Measurements from ENCODE around the gene DNM2.

DNM2 gene

DNA sequence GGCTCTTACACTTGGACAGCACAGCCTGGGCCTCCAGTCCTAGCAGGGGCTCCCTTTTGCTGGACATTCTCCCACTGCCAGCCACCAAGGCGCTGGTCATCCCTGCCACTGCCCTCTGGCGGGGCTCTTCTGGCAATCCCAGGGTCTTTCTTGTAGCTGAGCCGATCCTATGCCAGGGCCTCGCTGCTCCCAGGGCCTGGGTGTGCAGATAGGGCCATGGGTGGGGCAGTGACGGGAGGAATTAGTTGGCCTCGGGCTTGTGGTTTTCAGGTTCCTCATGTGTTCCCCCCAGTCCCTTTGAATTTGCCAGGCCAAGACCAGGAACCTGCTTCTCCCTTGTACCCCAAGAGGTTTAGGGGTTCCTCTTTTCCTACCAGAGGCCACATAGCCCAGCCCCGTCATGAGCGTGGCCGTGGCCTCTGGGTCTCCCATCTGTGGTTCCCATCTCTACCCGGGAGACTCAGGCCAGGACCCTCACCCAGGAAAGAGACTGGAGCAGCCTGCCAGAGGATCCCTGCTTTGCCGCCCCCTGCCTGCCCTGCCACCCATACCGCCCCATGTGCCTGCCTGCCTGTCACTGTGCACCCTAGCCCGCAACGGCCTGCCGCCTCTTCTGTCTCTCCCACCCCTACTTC lies 91.9 kb downstream of the DNM2 start (continued):
- TF ChIP-seq, protein P1, sequence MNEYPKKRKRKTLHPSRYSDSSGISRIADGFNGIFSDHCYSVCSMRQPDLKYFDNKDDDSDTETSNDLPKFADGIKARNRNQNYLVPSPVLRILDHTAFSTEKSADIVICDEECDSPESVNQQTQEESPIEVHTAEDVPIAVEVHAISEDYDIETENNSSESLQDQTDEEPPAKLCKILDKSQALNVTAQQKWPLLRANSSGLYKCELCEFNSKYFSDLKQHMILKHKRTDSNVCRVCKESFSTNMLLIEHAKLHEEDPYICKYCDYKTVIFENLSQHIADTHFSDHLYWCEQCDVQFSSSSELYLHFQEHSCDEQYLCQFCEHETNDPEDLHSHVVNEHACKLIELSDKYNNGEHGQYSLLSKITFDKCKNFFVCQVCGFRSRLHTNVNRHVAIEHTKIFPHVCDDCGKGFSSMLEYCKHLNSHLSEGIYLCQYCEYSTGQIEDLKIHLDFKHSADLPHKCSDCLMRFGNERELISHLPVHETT (tag by site-specific recombination; IDR thresholded peaks at IDR 0.05) = no peak
- TF ChIP-seq, protein P2, sequence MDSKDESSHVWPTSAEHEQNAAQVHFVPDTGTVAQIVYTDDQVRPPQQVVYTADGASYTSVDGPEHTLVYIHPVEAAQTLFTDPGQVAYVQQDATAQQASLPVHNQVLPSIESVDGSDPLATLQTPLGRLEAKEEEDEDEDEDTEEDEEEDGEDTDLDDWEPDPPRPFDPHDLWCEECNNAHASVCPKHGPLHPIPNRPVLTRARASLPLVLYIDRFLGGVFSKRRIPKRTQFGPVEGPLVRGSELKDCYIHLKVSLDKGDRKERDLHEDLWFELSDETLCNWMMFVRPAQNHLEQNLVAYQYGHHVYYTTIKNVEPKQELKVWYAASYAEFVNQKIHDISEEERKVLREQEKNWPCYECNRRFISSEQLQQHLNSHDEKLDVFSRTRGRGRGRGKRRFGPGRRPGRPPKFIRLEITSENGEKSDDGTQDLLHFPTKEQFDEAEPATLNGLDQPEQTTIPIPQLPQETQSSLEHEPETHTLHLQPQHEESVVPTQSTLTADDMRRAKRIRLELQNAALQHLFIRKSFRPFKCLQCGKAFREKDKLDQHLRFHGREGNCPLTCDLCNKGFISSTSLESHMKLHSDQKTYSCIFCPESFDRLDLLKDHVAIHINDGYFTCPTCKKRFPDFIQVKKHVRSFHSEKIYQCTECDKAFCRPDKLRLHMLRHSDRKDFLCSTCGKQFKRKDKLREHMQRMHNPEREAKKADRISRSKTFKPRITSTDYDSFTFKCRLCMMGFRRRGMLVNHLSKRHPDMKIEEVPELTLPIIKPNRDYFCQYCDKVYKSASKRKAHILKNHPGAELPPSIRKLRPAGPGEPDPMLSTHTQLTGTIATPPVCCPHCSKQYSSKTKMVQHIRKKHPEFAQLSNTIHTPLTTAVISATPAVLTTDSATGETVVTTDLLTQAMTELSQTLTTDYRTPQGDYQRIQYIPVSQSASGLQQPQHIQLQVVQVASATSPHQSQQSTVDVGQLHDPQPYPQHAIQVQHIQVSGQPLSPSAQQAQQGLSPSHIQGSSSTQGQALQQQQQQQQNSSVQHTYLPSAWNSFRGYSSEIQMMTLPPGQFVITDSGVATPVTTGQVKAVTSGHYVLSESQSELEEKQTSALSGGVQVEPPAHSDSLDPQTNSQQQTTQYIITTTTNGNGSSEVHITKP (tag by site-specific recombination; IDR thresholded peaks at IDR 0.05) = no peak
- TF ChIP-seq ZNF23 (tag by site-specific recombination; IDR thresholded peaks at IDR 0.05; ENCODE audit: borderline replicate concordance) (no peak), ZNF660 (tag by site-specific recombination; IDR thresholded peaks at IDR 0.05) (no peak), ZFP3 (tag by site-specific recombination; IDR thresholded peaks at IDR 0.05; ENCODE audit: low read depth) (no peak), ZNF132 (tag by site-specific recombination; IDR thresholded peaks at IDR 0.05; ENCODE audit: borderline replicate concordance) (no peak), ZNF146 (tag by site-specific recombination; IDR thresholded peaks at IDR 0.05) (no peak), ZNF138 (tag by site-specific recombination; IDR thresholded peaks at IDR 0.05; ENCODE audit: borderline replicate concordance) (no peak), ZNF16 (tag by site-specific recombination; IDR thresholded peaks at IDR 0.05; ENCODE audit: low read depth) (no peak)
- TF ChIP-seq, protein P3, sequence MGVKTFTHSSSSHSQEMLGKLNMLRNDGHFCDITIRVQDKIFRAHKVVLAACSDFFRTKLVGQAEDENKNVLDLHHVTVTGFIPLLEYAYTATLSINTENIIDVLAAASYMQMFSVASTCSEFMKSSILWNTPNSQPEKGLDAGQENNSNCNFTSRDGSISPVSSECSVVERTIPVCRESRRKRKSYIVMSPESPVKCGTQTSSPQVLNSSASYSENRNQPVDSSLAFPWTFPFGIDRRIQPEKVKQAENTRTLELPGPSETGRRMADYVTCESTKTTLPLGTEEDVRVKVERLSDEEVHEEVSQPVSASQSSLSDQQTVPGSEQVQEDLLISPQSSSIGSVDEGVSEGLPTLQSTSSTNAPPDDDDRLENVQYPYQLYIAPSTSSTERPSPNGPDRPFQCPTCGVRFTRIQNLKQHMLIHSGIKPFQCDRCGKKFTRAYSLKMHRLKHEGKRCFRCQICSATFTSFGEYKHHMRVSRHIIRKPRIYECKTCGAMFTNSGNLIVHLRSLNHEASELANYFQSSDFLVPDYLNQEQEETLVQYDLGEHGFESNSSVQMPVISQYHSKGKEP (tag by site-specific recombination; IDR thresholded peaks at IDR 0.05) = no peak

DNA sequence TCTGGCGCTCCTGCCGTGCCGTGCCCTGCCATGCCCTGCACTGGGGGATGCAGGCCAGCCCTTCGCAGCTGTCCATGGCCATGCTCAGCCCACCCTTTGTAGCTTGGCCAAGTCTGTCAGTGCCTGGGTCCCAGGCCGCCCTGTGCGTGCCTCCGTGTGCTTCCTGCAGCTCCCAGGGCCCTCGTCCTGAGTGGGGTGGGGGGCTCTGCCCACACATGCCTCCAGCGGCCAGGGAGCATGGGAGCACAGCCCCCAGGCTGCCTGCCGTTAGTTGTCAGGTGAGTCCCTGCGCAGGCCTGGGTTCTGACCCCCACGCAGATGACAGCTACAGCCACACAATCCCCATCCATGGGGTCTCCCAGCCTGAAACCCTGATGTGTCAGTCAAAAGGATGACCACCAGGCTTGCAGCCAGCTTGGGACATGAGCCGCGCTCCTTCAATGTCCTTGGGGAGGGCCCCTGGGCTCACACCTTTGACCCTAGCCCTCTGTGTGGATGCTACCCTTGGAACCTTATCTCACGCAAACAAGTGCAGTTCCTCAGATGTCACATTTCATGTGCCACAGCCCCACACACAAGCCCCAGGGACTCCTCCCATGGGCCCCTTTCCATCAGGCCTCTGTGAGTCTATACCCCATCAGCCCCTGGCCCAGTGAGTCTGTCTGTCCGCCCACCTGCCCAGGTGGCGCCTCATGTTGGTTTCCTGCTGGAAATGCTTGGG lies 93.7 kb downstream of the DNM2 start:
- POLR2A ChIA-PET = interaction anchor here (0.6 kb wide), 1 partner anchor 351 kb away, joined by 3 read pairs; no protein-coding TSS in a partner anchor
- TF ChIP-seq ZNF140 (tag by site-specific recombination; IDR thresholded peaks at IDR 0.05) (no peak), SP7 (tag by site-specific recombination; IDR thresholded peaks at IDR 0.05) (no peak)
- TF ChIP-seq, protein P4, sequence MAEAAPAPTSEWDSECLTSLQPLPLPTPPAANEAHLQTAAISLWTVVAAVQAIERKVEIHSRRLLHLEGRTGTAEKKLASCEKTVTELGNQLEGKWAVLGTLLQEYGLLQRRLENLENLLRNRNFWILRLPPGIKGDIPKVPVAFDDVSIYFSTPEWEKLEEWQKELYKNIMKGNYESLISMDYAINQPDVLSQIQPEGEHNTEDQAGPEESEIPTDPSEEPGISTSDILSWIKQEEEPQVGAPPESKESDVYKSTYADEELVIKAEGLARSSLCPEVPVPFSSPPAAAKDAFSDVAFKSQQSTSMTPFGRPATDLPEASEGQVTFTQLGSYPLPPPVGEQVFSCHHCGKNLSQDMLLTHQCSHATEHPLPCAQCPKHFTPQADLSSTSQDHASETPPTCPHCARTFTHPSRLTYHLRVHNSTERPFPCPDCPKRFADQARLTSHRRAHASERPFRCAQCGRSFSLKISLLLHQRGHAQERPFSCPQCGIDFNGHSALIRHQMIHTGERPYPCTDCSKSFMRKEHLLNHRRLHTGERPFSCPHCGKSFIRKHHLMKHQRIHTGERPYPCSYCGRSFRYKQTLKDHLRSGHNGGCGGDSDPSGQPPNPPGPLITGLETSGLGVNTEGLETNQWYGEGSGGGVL (tag by site-specific recombination; IDR thresholded peaks at IDR 0.05) = no peak
- CTCF ChIA-PET = interaction anchor here (0.7 kb wide), 1 partner anchor 35 kb away, joined by 3 read pairs; no protein-coding TSS in a partner anchor
- H3K36me3 ChIP-seq (ENCODE audit: control insufficient read depth in 2 of 2, insufficient read depth in 1 of 2, low read length in 2 of 2) = peaks cover 6 to 72% of the 10 kb centered on the region in 2 experiments; a peak in 2 of 3 replicates
- H3K9me3 ChIP-seq (ENCODE audit: control insufficient read depth, insufficient read depth, low read depth, low read length) = no peaks in the 10 kb centered on the region
- H3K27ac ChIP-seq (ENCODE audit: extremely low read depth, low read depth, low read length) = no peak overlapping the region
- no peaks in the 10 kb centered on the region for H3K4me1 ChIP-seq (ENCODE audit: control insufficient read depth, insufficient read depth, low read length)
- no peak overlapping the region for H3K4me3 ChIP-seq (ENCODE audit: low read depth, low read length)
